Spleen (tissue), 7 donors: ENCODE measurements around the gene DDTL.
"Not testable (repeated sequence)": the region's sequence is repeated elsewhere in the genome, so short reads cannot be mapped to it uniquely, and the experiment has no call there.

ENCODE experiments used
- CTCF ChIP-seq, 11 experiments: fragments of 200-600 bp in 7 of 11; fragments of 450-650 bp in 4 of 11; sonication (generic) in 4 of 11; IDR thresholded peaks in 8 of 11; conservative IDR thresholded peaks in 3 of 11; 1 replicate in 7 of 11; 2 replicates in 4 of 11; pipeline versions ENCODE4 v1.4.0 to v1.8.0; 2016 to 2021; ENCODE audit warnings: antibody characterized with exemption in 11 of 11, inconsistent platforms in 4 of 11, mild to moderate bottlenecking in 1 of 11
- POLR2AphosphoS5 ChIP-seq, 3 donors: sonication (generic); formaldehyde crosslinking; IDR thresholded peaks; one replicate each; pipeline ENCODE4 v1.5.1; 2017; ENCODE audit warnings: antibody characterized with exemption in 3 of 3
- donor health status: DM: no; HTN: no; CAD: no; lungs with moderate emphysema.
- donor health status: DM: no; HTN: no; CAD: no.
- donor health status: DM: no; HTN: no; CAD: no.

GRCh38 chr22:23955886-23956285, 10.8 kb upstream of the DDTL start:
- TF ChIP-seq CTCF (IDR thresholded peaks at IDR 0.05 in 8 of 11, conservative IDR thresholded peaks at IDR 0.05 in 3 of 11); POLR2AphosphoS5 (IDR thresholded peaks at IDR 0.05): not testable (repeated sequence)
